Lower leg skin (tissue), 3 donors: ENCODE results near the gene ANKS1A.

Source experiments
- POLR2A ChIP-seq, 2 donors: fragments of 450-650 bp; IDR thresholded peaks; one replicate each; pipeline ENCODE4 v1.6.1; 2016 to 2017; ENCODE audit warnings: antibody characterized with exemption in 2 of 2, mild to moderate bottlenecking in 1 of 2, moderate library complexity in 1 of 2
- TF ChIP-seq, protein P1 (sequence below), 3 donors: fragments of 450-650 bp; IDR thresholded peaks; one replicate each; pipeline ENCODE4 v1.5.1; 2016; ENCODE audit warnings: antibody characterized with exemption in 3 of 3, mild to moderate bottlenecking in 3 of 3, moderate library complexity in 2 of 3

DNA sequence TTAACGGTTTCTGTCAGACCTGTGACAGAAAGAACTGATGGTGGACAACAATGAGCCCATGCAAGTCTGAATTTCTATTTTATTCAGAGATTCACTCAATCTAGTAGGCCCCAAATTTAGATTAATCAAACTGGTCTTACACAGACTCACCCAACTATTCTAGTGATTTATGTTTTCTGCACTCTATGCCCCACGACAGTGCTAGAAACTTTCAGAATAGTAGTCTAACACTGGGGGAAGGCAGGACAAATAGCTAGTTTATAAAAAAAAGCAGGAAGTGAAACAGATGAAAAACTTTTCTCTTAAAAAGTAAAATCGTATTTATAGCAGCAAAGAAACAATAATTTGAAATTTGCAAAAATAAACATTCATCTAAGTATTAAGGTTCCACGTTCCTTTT is 247.1 kb downstream of the ANKS1A start:
- TF ChIP-seq, protein P1, sequence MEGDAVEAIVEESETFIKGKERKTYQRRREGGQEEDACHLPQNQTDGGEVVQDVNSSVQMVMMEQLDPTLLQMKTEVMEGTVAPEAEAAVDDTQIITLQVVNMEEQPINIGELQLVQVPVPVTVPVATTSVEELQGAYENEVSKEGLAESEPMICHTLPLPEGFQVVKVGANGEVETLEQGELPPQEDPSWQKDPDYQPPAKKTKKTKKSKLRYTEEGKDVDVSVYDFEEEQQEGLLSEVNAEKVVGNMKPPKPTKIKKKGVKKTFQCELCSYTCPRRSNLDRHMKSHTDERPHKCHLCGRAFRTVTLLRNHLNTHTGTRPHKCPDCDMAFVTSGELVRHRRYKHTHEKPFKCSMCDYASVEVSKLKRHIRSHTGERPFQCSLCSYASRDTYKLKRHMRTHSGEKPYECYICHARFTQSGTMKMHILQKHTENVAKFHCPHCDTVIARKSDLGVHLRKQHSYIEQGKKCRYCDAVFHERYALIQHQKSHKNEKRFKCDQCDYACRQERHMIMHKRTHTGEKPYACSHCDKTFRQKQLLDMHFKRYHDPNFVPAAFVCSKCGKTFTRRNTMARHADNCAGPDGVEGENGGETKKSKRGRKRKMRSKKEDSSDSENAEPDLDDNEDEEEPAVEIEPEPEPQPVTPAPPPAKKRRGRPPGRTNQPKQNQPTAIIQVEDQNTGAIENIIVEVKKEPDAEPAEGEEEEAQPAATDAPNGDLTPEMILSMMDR (IDR thresholded peaks at IDR 0.05), result no peak
- TF ChIP-seq POLR2A (IDR thresholded peaks at IDR 0.05), result no peak
